Lower leg skin (tissue), 3 donors: Measurements from ENCODE around the gene SPDL1.

ENCODE experiments used
- CTCF ChIP-seq, 3 donors: fragments of 450-650 bp; IDR thresholded peaks; one replicate each; pipeline ENCODE4 v1.5.1; 2016; ENCODE audit warnings: antibody characterized with exemption in 3 of 3, mild to moderate bottlenecking in 3 of 3, moderate library complexity in 2 of 3
- POLR2A ChIP-seq, 2 donors: fragments of 450-650 bp; IDR thresholded peaks; one replicate each; pipeline ENCODE4 v1.6.1; 2016 to 2017; ENCODE audit warnings: antibody characterized with exemption in 2 of 2, mild to moderate bottlenecking in 1 of 2, moderate library complexity in 1 of 2

GRCh38 chr5:169534939-169535338 lies 48.6 kb upstream of the SPDL1 start:
- TF ChIP-seq CTCF (IDR thresholded peaks at IDR 0.05) (no peak), POLR2A (IDR thresholded peaks at IDR 0.05) (no peak)
